GM19468 (cell line): ENCODE results near the gene SMAD6.
"Not testable (repeated sequence)": the region's sequence is repeated elsewhere in the genome, so short reads cannot be mapped to it uniquely, and the experiment has no call there.

Source experiments
- ATAC-seq: cut with Tn5 transposase; IDR thresholded peaks from one replicate; pipeline ENCODE4 v1.9.1; 2021; ENCODE audit warnings: mild to moderate bottlenecking, moderate library complexity, moderate number of reproducible peaks; ENCODE audit not compliant: unreplicated experiment; ENCODE audit errors: extremely low read depth

Gene SMAD6

DNA sequence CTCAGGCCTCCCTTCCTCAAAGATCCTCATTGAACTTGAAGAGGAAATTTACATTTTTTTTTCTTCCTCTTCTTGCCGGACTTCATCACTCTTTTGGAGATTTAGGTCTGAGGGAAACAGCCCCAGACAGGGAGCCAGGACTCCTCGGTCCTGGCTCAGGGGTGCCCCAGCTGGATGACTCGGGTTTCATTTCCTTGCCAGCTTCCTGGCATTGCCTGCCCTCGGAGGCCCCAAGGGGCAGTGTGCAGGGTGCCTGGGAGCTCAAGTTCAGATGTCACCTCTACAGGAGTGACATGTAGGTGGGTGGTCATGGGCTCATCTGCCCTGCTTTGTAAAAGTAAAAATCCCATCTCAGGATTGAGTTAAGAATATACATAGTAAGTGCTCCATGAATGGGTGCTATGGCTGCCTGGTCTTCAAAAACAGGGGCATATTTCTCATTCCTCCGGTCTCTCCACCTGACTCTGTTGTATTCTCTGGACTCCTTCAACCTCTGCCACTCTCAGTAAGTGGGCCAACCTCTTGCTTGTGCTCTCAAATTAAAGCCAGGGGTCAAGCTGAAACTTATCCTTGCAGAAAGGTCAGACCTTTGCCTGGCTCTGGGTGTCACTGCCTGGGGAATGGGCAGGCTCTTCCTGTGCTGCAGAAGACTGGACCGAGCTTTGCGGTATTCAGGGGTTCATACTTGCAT, 51.8 kb downstream of the SMAD6 start:
- ATAC-seq, result no peak

DNA sequence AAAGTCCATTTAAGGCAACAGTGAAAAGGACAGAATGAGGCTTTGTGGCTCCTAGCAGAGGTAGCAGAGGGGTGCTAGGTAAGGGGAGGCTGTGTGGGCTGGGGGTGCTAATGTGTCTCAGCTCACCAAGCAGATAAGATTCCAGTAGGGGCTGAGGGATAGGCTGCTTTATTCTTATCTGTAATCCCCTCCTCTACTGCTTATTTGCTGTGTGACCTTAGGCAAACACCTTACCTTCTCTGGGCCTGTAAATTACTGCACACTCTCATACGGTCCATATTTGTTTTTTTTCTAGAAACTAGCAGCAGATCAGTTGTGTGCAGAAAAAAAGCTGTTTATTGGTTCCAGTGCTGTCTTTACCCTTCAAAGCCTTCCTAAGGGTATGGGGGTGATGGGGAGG, 52.8 kb downstream of the SMAD6 start:
- no peak for ATAC-seq

DNA sequence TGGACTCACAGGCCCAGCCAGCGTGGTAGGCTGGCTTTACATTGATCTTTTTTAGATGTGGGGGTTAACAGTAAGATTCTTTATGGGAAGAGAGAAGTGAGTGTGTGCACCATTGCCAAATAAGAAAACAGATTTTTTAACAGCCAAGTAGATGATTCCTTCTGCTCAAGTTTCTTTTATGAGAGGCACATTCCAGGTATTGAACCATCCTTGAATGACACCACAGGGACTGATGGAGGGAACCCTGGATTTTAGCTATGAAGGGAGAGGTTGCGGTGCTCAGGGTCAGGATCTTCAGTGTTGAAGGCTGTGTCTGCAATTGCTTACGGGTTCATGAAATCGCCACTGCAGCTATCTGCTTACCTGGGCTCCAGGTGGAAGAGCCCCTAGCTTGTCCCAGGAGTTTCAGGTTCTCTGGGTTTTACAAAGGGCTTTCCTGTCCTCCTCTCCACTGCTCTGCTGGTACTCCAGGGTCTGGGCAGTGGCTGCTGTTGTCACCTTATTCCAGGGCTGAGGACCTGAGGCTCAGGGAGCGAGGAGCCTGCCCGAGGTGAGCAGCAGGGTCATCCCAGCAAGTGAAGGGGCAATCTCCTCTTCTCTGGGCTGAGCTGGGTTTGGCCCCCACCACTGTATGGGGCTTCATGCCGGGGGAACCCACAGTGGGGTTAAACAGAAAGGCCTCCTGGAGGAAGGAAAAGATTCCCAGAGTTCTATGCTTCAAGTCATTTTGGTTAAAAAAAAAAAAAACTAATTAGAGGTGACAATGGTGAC, 53.4 kb downstream of the SMAD6 start:
- no peak for ATAC-seq

DNA sequence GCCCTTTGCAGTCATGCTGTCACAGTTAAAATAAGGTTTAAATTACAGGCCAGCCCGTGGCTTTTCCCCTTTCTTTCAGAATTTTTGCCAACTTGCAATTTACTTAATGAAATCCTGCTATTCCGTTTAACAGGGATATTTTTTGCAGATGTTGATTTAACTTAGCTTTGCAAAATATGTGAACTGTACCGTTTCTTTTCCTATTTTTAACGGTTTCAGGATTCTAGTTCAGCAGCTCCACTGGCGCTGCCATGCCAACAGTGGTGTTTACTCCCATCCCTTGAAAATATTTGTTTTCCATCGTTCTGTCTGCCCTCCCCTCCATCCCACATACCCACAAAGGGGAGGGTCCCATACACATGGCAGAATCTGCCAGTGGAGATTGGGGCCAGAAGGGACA, 54.3 kb downstream of the SMAD6 start:
- ATAC-seq, result no peak

DNA sequence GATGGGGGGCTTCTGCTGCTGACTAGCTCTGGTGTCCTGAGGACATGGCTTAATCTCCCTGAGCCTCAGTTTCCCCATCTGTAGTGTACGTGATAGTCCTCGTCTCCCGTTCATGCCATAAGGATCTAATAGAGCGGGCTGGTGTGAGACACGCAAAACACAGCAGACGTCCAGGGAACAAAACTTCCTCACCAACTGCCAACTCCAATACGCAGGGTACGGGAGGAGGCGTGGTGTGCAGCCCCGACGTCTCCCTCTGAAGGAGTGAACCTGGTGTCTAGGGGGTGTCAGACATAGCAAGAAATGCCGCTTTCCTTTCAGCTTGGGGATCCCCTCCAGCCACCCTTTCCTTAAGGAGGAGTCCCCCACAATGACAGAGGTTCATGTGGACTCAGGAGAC, 55.0 kb downstream of the SMAD6 start:
- ATAC-seq, result no peak

DNA sequence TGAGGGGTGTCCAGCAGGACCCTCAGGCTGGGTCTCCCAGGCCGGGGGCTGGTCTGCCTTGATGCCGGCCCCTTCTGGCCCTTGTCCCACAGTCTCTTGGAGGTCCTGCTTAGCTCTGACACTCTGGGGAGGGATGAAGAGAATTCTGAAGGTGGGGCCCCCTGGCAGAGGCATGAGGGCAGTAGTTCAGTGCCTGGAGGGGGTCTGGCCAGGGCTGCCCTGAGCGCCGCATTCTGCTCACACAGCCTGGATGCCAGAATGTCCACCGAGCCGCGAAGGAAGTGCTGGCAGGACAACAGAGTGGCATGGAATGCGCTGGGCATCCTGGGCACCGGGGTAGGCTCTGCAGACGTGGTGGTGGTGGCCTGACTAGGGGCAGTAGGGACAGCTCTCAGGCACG, 55.5 kb downstream of the SMAD6 start:
- ATAC-seq, result no peak

DNA sequence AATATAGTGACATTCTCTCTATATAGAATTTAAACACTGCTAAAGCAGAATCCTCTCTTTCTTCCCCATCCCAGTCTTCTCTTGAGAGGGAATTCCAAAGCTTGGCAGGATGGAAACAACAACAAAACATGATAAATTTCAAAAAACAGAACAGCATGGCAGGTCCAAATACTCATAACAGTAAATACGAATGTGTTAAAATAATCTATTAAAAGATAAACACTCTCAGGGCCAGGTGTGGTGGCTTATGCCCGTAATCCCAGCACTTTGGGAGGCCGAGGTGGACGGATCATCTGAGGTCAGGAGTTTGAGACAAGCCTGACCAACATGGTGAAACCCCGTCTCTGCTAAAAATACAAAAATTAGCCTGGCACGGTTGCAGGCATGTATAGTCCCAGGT, 56.2 kb downstream of the SMAD6 start:
- not testable (repeated sequence) for ATAC-seq

DNA sequence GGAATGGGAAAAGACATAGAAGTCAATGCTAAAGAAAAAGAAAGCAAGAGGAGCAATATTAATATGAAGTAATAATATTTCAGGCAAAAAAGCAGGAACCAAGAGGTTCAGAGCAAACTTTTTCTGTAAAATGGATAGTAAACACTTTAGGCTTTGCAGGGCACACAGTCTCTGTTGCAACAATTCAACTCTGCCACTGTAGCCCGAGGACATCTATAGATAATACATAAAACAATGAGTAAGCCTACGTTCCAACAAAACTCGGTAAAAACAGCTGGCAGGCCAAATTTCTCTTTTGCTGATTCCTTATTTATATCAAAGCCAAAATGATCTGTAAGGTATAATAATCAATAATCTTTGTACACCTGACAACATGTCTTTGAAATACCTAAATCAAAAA, 56.8 kb downstream of the SMAD6 start:
- no peak for ATAC-seq

DNA sequence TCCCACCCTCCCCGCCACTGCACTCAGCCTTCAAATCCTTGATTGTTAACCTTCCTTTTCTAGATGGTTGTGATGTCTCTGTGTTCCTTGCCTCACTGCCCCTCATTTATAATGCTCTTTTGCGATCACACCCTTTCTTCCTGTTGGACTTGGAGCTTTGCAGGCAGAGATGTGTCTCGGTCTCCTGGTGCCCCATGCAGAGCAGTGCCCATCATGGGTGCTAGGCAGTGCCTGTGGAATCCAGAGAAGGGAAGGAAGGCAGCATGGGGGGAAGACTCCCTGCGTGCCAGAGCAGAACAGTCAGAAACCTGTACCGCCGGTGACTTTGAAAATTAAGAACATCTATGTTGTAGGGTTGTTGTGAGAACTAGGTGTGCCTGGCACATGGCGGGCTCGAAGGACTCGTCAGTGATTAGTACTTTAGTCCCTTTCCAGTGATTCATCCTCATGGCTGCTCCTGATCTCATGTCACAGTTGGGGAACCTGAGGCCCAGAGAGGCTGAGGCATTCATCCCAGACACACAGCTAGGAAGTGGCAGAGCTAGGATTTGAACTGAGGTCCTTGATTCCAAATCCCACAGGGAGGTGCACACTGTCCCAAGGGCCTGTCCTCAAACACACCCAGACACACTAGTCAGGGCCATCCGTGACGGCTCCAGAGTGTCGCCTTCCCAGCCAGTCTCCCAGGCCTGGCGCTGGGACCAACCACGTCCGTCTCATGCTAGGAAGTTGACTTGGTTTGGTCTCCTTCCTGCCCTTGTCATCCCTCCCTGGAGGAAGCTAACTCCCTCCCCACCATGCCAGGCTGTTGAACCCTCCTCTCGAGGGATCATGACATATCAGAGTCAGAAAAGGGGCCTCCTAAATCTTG, 58.3 kb downstream of the SMAD6 start:
- no peak for ATAC-seq

DNA sequence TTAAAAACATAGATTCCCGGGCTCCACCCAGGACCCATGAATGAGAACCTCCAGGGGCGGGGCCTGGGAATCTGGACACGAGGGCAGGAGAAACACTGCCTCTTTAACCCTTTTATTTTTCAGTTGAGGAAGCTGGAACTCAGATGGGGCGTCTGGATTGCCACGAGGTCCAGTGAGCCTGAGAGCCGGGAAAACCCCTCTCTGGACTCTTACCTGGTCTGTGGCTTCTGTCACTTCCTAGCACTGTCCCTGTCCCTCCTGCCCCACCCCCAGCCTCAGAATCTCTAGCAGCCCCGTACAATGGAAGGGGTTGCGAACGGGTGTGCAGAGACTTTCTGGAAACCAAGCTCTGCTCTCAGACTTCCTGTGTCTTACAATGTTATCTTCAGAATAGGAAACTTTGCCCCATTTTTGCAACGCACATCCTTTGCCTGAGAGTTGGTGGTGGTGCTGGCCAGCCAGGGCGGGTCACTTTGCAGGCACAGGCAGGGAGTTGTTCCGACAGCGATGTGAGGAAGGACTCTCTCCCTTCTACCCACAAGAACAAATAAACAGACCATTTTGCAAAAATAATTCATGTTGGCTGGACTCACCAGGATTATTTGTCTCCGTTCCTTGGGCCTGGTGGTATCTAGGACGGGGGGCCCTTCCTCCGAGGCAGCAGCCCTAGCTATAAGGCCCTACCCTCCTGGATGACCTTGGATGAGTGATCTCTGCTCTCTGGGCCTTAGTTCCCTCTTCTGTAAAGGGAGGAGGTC, 59.1 kb downstream of the SMAD6 start:
- ATAC-seq, result no peak

DNA sequence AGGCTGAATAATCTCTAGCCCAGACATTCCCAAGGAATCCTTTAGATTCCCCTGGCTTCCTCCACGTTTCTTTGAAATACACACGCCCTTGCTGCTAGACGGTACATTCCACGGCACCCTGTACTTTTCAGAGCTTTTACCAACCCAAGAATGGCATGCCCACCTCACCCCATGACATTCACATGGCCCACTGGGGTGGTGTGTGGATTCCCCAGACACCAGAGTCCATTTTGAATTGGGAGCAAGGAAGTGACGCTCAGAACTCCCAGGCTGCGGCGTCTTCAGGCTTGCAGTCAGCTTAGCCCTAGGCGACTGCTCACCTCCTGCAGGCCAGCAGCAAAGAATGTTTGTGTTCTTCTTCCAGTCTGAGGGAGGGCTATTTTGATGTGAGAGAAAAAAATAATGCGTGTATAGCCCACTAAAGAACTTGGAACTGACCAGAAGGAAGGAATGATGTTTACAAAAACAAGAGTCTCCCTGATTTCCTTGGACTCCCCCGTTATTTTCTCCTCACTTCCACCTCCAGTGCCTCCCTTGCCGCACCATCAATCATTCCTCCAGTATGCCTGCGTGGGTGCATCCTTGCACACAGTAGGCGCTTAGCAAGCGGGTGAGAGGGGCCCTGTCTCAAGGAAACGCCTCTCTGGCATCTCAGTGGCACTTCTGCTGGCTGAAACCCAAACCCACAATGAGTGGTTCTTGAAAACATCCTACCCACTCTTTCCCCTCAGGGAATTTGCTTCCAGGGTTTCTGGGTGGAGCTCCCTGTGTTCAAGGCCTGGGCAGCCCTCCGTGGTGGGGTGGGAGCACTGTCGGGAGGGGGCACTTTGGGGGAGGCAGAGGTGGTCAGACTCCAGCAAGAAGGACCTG, 59.9 kb downstream of the SMAD6 start:
- no peak for ATAC-seq

DNA sequence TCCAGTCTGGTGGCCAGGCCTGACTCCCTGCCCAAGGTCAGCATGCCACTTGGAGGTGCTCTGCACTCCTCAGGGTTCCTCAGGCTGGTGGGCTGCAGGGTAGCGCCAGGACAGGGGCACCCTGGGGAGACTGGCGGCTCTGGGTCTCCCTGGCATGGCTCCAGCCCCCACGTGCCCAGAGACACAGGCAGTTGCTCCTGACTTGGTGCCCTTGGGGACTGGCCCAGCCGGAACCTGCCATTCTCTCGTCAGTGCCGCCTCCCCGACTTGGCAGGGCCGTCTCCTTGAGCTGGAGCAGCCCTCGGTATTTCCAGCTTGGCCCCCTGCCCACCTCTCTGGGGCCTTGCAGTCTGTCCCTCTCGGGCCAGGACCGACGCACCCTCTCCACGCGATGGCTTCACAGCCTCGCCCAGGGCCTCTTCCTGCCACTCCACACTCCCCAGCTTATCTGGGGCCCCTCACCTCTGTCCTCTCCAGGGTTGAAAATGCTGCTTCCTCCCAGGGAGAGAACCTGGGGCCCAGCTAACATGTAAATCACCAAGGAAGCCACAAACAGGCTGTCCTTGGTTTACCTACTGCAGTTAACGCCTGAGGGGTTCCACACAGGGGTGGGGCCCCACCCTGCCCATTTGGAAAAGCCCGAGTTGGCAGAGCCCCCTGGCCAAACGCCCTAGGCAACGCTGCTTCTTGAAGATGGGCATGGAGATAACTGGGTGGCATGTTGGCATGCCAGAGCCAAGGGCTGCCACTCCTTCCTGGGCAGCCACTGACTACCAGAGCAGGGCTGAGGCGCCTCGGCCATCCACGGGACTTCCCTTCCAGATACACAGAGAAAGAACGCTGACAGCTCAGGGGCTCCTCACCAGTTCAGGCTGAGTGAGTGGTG, 61.4 kb downstream of the SMAD6 start:
- no peak for ATAC-seq

DNA sequence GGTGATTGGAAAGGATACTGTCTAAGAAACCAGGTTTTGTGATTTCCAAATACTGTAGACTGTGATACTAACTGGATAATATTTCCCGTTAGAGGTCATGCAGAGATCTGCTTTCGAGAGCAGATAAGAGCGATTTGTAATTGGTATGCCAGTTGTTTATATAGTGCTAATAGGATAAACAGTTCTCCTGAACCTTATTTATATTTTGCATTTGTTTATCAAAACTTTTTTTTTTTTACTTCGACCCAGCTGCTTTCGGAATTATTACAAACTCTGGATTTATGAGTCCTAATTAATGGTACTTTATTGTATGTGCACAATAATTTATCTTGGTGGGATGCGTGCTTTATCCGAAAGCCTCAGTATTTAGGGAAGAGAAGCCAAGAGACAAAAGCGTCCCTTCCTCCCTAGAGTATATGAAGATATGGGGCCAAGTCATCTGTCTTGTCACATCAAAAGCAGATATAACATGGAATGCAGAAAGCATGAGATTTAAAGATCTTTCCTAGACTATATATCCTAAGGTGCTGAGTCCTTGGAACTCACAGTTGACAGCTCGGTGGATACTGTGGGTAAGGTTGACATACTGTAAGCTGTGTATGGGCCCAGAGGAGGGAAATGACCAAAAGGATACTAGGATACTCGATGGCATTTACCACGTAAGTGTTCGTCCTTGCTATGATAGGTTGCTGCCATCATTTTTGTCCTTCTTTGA, 62.2 kb downstream of the SMAD6 start:
- ATAC-seq, result no peak

DNA sequence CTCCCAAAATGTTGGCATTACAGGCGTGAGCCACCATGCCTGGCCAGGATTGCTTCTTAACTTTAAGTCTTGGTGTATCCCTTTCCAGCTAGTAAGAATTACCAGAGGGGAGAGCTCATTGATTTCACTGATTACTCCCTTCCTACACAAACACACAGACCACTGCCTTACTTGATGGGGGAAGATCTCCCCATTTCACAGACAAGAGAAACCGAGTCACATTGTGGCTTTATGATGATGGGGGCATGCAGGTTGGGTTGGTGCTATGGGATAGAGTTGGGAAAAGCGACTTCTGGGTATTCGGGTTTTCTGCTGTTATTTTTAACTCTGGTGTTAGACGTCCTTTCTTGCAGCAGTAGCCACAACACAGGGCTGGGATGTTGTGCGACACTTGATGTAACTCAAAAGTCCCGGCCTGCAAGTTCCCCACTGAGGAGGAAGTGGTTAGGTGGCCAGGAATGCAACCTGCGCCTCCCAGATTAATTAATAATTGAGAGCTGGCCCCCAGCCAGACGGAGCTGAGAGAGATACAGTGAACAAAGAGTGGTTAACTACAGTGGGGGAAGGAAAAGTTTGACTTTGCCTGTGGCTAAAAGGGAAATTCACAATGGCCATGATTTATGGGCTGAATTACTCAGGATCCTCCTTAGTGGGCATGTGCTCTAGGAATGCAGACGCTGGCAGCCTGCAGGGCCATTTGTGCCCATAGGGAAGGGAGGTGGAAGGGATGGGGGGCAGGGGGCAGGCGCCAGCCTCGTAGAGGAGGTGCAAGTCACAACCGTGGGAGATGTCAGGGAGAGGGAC, 63.6 kb downstream of the SMAD6 start:
- ATAC-seq, result no peak

DNA sequence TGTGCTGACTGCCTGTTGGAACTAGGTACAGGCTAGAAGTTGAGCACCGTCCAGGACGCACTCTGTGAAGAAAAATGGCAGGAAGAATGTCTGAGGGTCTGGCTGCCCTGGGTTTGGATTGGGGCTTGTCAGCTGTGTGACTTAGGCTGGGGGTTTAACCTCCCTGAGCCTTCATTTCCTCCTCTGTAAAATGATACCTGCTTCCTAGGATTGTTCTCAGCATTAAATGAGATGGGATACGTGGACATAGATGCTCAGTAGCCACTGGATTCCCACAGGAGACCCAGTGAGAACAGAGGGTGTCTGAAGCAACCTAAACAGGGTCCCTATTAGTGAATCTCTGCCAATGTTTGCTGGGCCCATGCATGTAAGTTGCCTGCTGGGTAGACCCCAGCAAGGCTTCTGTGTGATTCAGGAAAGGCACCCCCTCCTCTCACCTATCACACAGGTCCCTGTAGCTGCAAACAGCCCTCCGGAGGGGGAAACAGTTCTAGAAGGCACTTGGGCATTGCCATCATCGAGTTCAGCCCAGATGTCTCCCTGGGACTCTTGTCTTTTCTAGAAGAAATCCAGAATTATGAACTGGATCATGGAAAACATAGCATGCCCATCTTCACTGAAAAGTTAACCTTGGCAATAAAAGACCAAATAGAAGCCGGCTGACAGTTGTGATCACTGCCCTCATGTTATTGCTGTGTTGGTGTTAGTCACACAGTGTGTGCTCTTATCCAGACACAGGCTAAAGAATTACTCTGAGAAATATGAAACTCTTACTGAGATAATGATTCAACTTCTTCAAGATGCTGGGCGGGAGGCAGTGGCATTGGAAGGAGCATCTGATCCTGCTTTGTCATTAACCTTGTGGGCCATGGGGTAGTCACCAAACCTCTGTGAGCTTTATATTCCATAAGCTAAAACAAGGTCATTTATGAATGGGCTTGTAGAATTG, 64.5 kb downstream of the SMAD6 start:
- ATAC-seq, result no peak

DNA sequence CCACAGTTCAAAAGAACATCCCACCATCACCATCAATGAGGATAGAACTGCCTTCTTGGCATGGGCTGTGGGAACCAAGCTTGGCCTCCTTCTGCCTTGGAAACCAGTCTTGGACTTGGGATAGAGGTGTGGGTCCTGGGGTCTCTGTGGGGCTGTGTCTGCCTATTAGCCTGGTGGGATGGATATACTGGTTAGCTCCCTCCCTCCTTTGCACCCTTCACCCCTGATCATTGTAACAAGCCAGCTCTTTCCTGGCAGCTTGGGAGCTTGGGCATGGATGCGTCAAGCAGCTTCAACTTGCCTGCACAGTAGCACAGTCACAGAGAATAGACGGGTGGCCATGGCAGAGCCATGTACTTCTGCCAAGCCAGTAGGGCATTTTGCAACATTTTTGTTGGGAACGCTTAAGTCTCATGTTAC, 65.2 kb downstream of the SMAD6 start:
- ATAC-seq, result no peak
